Adipocyte (in vitro differentiated cells): ENCODE results near the gene PTGDS.
"Not testable (repeated sequence)": the region's sequence is repeated elsewhere in the genome, so short reads cannot be mapped to it uniquely, and the experiment has no call there.

Experiments
- DNase-seq: peaks from one replicate; pipeline ENCODE4 v3.0.0-alpha.2; 2015; ENCODE audit warnings: low read depth
- H3K27me3 ChIP-seq: replicated peaks from 2 replicates; pipeline ENCODE4 v1.7.0; 2013; ENCODE audit warnings: mild to moderate bottlenecking, low read length, moderate library complexity; ENCODE audit not compliant: control insufficient read depth, insufficient read depth
- H3K36me3 ChIP-seq: 2 replicates; pipeline ENCODE4 v1.7.0; 2013; ENCODE audit warnings: low read length, mild to moderate bottlenecking, moderate library complexity; ENCODE audit not compliant: control insufficient read depth, insufficient read depth, severe bottlenecking
- H3K4me1 ChIP-seq: 2 replicates; pipeline ENCODE4 v1.7.0; 2013; ENCODE audit warnings: mild to moderate bottlenecking, low read length, moderate library complexity; ENCODE audit not compliant: control insufficient read depth, insufficient read depth
- H3K4me3 ChIP-seq: 2 replicates; pipeline ENCODE4 v1.7.0; 2013; ENCODE audit warnings: mild to moderate bottlenecking, low read length, moderate library complexity
- H3K9ac ChIP-seq: 2 replicates; pipeline ENCODE4 v1.7.0; 2013; ENCODE audit warnings: mild to moderate bottlenecking, low read length, moderate library complexity
- H3K9me3 ChIP-seq: 2 replicates; pipeline ENCODE4 v1.7.0; 2013; ENCODE audit warnings: mild to moderate bottlenecking, low read length, moderate library complexity; ENCODE audit not compliant: control insufficient read depth

Gene PTGDS

GRCh38 chr9:136997371-136997770, 20.1 kb downstream of the PTGDS start:
- H3K9me3 ChIP-seq = no peaks in the 10 kb centered on the region
- H3K36me3 ChIP-seq = no peaks in the 10 kb centered on the region
- H3K9ac ChIP-seq = no peak overlapping the region
- H3K27me3 ChIP-seq = no peaks in the 10 kb centered on the region
- no peak for DNase-seq
- H3K4me3 ChIP-seq = no peak overlapping the region
- H3K4me1 ChIP-seq = peaks cover 39% of the 10 kb centered on the region

GRCh38 chr9:136997830-136998234, 20.5 kb downstream of the PTGDS start:
- Histone ChIP-seq H3K4me3 (no peak overlapping the region), H3K4me1 (peaks cover 37% of the 10 kb centered on the region), H3K36me3 (no peaks in the 10 kb centered on the region), H3K9ac (no peak overlapping the region), H3K27me3 (no peaks in the 10 kb centered on the region), H3K9me3 (no peaks in the 10 kb centered on the region)
- no peak for DNase-seq

GRCh38 chr9:137000177-137000930, 23.1 kb downstream of the PTGDS start:
- Histone ChIP-seq H3K9me3 (no peaks in the 10 kb centered on the region), H3K4me3 (no peak overlapping the region), H3K36me3 (no peaks in the 10 kb centered on the region), H3K9ac (peak overlapping the region; percentile 67), H3K27me3 (no peaks in the 10 kb centered on the region), H3K4me1 (peaks cover 29% of the 10 kb centered on the region)
- peak; percentile 75 for DNase-seq

DNA sequence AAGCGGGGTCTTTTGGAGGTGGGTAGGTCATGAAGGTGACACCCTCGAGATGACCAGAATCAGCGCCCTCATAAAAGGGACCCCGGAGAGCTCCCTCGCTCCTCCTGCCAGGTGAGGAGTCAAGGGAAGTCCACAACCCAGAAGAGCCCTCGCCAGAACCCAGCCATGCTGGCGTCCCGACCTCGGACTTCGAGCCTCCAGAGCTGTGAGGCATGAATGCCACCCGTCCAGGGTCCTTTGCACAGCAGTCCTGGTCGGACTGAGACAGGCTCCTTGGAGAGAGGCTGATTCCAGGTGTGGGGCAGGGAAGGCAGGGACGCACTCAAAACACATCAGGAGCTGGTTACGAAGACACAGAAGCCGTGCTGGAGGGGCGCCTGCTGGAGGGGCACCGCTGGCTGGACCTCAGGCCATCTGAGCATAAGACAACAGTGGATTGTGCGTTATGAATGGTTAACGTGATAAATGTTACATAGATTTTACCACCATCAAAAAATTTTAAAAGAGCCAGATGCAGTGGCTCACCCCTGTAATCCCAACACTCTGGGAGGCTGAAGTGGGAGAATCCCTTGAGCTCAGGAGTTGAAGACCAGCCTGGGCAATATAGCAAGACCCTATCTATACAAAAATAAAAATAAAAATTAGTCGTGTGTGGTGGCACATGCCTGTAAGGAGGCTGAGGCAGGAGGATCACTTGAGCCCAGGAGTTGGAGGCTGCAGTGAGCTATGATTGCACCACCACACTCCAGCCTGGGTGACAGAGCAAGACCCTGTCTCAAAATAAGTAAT, 24.7 kb downstream of the PTGDS start:
- H3K4me3 ChIP-seq = no peak overlapping the region
- no peaks in the 10 kb centered on the region for H3K36me3 ChIP-seq
- no peaks in the 10 kb centered on the region for H3K9me3 ChIP-seq
- peaks cover 21% of the 10 kb centered on the region for H3K4me1 ChIP-seq
- DNase-seq = no peak
- H3K9ac ChIP-seq = no peak overlapping the region
- H3K27me3 ChIP-seq = no peaks in the 10 kb centered on the region

DNA sequence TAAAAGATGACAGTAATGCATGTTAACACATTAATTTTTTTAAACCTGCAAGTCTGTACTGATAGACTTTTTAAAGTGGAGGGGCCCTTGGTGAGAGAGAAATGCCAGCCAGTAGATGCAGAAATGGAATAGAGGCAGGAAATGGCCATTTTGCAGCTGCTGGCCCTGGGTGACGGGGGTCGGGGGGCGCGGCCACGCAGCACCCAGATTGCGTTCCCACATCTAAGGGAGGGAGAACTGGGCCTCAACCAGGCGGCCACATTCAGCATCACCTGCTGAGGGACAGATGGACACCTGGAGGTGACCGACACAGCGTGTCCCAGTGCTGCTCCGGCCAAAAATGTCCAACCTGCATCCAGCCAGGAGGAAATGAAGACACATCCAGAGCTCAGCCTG, 25.3 kb downstream of the PTGDS start:
- H3K9me3 ChIP-seq = no peaks in the 10 kb centered on the region
- H3K27me3 ChIP-seq = no peaks in the 10 kb centered on the region
- H3K4me3 ChIP-seq = no peak overlapping the region
- no peak for DNase-seq
- H3K9ac ChIP-seq = no peak overlapping the region
- peaks cover 21% of the 10 kb centered on the region for H3K4me1 ChIP-seq
- H3K36me3 ChIP-seq = no peaks in the 10 kb centered on the region

GRCh38 chr9:137004285-137004684, 27.0 kb downstream of the PTGDS start:
- not testable (repeated sequence) for H3K27me3 ChIP-seq, H3K9ac ChIP-seq, H3K9me3 ChIP-seq, H3K36me3 ChIP-seq, H3K4me3 ChIP-seq, DNase-seq
- peaks cover 11% of the 10 kb centered on the region for H3K4me1 ChIP-seq

- H3K4me1 ChIP-seq = no peaks in the 10 kb centered on the region
These were observed 29.1 kb downstream of the PTGDS start for GRCh38 chr9:137006116-137007003.

GRCh38 chr9:137007108-137007815, 30.0 kb downstream of the PTGDS start:
- Histone ChIP-seq H3K36me3 (peaks cover 6% of the 10 kb centered on the region), H3K27me3 (no peaks in the 10 kb centered on the region), H3K4me1 (no peaks in the 10 kb centered on the region)

More at GRCh38 chr9:137006116-137007003, 29.1 kb downstream of the PTGDS start:
- DNase-seq = no peak
- Histone ChIP-seq H3K9ac (no peak overlapping the region), H3K4me3 (no peak overlapping the region), H3K9me3 (no peaks in the 10 kb centered on the region), H3K27me3 (no peaks in the 10 kb centered on the region), H3K36me3 (peaks cover 6% of the 10 kb centered on the region)

GRCh38 chr9:137007816-137008270, 30.5 kb downstream of the PTGDS start:
- no peak overlapping the region for H3K4me3 ChIP-seq
- no peaks in the 10 kb centered on the region for H3K4me1 ChIP-seq
- peaks cover 9% of the 10 kb centered on the region for H3K36me3 ChIP-seq
- no peaks in the 10 kb centered on the region for H3K27me3 ChIP-seq
- no peak overlapping the region for H3K9ac ChIP-seq
- no peaks in the 10 kb centered on the region for H3K9me3 ChIP-seq
- no peak for DNase-seq

More at GRCh38 chr9:137007108-137007815, 30.0 kb downstream of the PTGDS start:
- H3K9me3 ChIP-seq = no peaks in the 10 kb centered on the region
- H3K9ac ChIP-seq = no peak overlapping the region
- no peak overlapping the region for H3K4me3 ChIP-seq
- DNase-seq = no peak

DNA sequence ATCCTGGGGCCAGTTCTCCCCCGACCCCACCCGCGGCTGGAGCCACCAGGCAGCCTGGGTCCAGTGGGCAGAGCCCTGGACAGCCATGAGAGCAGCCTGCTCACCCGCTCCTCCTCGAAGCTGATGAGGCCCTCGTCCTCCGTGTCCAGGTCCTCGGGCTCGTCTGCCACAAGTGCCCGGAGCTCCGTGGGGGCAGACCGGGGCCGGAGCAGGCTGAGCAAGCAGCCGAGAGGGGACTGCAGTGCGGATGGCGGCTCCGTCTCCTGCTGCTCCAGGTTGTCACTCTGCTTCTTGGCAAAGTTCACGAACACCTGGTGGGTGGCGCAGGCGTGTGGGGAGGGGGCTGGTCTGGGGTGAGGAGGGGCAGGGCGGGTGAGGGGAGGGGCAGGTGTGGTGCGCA, 31.0 kb downstream of the PTGDS start:
- H3K4me3 ChIP-seq = no peak overlapping the region
- peaks cover 9% of the 10 kb centered on the region for H3K36me3 ChIP-seq
- DNase-seq = no peak
- no peak overlapping the region for H3K9ac ChIP-seq
- H3K27me3 ChIP-seq = no peaks in the 10 kb centered on the region
- H3K9me3 ChIP-seq = no peaks in the 10 kb centered on the region
- H3K4me1 ChIP-seq = no peaks in the 10 kb centered on the region
